GOT3 (cell line): ENCODE measurements around the gene PEAR1.

Experiments
- DNase-seq: peaks from one replicate; lab custom pipeline; 2025; ENCODE audit warnings: mixed read lengths; lab: John Stamatoyannopoulos, UW

Gene PEAR1

DNA sequence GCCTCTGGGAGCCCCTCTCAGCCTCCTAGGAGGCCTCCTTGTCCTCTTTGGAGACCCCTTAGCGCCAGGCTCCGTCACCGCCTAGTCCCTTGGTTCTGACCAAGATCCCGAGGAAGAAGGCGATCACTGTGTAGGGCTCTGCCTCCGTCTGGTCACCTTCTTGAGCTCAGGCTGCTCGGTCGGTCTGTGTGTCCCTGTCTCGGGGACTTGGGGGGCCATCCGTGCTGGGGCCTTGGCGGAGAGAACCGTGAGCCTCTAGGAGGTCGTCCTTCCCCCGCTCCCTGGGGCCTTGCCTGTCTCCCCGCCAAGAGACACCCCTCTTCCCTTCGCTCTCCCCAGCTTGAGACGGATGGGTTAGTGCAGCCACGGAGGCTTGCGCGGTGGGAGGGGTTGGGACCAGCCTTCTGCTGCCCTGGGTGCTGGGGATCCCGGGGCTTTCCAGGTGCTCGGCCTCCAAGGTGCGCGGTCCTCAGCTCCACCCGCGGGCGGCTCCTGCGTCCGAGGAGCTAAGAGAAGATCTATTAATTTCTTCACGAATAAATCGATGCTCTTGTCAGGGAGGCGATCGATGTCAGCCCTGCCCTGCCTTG is 33.9 kb upstream of the PEAR1 start:
- no peak for DNase-seq

DNA sequence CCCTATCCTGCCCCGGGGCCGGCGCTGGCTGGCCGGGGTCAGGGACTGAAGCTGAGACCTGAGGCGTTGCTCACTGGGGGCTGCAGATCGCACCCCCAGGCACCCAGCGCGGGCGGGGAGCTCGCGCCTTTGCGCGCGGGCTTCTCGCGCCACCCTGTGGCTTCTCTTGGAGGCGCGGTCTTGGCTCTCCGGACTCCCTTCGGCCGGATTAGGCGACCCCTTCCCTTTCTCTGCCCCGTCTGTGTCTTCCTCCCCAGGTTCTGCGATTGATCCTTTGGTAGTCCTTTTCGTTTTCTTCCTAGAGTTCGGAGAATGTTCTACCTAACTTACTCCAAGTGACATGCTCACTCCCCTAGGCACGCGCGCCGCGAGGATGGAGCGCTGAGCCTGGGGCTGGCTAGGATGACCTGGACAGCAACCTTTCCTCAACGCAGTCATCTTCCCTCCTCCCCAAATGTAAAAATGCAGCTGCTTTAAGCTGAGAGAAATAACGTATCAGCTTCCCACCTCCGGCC is 33.3 kb upstream of the PEAR1 start:
- no peak for DNase-seq

DNA sequence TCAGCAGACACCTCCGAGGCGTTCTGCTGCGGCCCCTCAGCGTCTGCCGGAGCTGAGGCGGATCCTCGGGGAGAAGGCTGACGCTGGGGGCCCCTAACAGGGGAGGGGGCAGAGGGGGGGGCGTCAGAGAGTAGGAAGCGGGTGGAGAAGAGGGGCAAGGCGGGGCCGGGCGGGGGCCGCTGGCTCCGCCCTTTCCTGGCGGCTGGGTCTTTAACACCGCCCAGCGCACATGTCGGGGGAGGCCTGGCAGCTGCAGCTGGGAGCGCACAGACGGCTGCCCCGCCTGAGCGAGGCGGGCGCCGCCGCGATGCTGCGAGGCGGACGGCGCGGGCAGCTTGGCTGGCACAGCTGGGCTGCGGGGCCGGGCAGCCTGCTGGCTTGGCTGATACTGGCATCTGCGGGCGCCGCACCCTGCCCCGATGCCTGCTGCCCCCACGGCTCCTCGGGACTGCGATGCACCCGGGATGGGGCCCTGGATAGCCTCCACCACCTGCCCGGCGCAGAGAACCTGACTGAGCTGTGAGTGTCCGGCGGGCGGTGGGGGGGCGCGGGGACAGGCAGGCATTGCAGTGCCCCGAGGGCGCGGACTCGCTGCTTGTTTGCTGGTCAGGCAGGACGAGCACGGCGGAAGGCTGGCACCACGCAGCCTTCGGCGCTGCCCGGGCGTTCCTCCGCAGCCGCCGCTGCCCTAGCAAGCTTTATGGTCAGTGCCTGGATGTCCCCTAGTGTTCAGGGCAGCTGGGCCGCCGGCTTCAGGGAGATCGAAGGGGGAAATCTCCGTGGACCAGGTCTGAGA is 32.7 kb upstream of the PEAR1 start, which contains the start of gene NTRK1:
Gene NTRK1, plus strand, starts transcription at position 238 of the 796 bp plus-strand sequence. Its CDS starts 70 bp downstream, at position 308.
- DNase-seq: no peak

DNA sequence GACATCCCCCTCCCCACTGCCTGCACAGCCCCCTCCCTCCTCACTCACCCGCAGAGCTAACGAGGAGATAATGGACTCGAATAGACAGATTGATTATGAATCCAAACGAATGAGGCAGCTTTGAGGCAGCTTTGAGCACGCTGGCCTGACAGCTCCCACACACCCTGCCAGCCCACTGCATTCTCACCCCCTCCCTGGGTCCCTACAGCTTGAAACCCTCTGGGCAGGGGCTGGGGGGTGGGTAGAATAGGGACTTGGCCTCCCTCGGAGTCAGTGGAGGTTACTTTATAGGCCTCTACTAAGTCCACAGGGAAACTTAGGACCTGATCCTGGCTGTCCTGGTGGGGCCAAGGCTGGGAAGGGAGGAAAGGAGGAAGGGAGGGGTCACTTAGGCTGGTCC is 30.9 kb upstream of the PEAR1 start:
- no peak for DNase-seq

DNA sequence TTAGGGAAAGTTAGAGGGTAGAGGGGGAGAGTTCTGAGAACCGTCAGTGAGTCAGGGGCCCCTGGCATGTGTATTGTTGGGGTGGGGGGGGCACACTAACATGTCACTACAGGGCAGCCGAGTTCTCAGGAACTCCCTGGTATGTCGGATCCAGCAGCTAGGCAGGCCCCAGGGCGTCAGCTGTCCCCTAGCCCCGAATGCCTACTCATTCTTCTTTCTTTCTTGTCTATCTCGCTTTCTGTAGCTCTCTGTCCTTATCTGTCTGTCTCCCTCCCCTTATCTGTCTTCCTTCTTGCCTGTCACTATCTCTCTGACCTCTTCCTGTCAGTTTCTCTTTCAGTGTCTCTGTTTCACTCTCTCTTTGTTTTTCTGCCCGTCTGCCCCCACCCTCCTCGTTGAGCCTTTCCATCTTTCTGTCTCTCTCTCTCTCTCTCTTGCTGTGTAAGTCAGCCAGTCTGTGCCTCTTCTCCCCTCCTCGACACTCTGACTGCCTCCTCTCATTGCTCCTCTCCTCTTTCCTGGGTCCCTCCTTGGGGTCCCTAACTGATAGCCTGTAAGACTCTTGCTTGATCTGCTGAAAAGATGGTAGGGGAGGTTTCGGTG is 30.4 kb upstream of the PEAR1 start:
- DNase-seq: no peak

DNA sequence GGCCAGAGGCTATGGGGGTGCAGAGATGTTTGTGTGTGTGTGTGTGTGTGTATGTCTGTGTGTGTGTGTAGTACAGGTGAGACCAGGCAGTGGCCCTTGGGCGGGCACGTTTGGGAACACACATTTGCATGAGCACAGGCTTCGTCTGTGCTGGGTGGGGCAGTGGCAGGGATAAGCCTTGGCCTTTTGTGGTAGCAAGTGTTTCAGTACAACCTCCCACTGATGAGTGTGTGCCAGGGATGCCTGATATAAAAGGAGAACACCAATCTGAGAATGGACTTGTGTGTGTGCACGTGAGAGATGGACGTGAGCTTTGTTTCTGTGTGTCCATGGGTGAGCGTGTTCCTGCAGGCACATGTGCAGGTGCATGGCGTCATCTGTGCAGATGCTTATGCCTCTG is 29.9 kb upstream of the PEAR1 start:
- no peak for DNase-seq

DNA sequence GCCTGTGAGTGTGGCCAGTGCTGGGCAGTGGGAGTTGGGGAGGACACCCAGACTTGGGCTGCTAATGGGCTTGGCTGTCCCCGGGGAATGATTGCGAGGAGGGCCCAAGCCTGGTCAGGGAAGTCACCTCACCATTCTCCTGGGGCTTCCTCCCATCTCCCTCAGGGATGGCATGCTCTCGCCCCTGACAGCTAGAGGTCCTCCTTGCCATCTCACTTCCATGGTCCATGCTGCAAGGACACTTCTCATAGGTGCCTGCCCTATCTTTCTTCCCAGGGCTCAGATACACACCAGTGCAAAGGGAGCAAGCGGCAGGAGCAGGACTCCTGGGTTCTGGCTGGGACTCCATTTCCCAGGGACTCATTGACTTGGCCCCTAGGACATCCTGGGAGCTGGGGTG is 28.7 kb upstream of the PEAR1 start:
- DNase-seq: no peak

DNA sequence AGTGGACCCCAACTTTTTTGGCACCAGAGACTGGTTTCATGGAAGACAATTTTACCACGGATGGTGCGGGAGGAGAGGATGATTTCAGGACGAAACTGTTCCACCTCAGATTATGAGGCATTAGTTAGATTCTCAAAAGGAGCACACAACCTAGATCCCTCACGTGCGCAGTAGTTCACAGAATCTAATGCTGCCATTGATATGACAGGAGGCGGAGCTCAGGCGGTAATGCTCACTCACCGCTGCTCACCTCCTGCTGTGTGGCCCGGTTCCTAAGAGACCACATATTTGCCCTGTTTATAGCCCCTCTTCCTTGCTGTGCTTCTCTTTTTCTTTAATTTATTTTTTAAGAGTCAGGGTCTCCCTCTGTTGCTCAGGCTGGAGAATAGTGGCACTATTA is 28.3 kb upstream of the PEAR1 start:
- no peak for DNase-seq

DNA sequence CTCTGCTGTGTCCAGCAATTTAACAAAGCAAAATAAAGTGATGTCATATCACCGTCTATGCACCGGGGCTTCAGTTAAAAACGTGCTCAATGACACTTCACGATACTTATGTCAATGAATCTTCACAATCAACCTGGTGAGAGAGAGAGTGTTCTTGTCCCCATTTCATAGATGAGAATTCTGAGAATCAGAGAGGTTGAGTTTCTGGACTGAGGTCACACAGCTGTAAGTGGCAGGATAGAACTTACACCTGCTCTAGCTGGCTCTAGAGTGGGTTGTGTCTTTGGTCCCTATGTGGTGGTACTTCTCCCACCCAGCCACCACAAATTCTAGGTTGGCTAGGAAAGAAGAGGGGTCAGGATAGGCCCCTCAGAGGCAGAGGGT is 27.7 kb upstream of the PEAR1 start:
- no peak for DNase-seq

DNA sequence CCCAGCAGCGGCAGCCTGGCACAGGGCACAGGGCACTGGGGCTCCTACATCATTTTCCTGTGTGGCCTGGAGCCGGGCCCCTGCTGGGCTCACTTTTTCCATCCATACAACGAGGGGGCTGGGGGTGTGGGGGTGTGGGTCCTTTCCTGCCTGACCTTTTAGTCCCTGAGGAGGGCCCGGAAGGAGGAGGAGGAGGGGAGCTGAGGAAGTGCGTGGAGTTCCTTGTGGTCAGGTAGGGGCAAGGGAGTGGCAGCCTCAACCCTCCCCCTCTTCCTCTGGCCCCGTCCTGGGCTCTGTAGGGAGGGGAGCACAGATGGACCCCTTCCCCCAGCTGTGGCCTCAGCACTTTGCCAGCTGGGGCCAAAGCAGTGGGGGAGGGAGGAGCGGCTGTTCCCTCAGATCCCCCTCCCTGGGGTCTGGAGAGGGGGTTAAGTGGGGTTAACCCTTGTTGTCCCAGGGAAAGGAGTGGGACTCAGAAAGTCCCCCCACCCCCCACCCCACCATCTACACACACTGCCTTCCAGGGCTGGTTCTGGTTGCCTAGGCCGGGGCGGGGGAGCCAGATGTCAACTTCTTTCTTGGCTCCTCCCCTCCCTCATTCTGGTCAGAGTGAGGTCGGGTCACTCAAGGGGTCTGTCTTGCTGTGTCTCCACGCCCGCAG is 27.1 kb upstream of the PEAR1 start:
- no peak for DNase-seq

DNA sequence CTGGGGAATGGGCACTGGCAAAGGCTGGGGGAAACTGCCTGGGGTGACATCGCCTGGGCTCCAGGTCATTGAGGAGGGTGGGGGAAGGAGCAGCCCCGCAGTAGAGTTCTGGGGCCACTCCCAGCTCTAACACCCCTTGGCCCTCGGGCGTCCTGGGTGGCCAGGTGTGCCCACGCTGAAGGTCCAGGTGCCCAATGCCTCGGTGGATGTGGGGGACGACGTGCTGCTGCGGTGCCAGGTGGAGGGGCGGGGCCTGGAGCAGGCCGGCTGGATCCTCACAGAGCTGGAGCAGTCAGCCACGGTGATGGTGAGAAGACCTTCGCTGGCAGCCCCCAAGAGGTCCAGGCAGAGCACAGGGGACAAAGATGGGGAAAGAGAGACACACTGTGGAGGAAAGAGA is 25.2 kb upstream of the PEAR1 start:
- no peak for DNase-seq

DNA sequence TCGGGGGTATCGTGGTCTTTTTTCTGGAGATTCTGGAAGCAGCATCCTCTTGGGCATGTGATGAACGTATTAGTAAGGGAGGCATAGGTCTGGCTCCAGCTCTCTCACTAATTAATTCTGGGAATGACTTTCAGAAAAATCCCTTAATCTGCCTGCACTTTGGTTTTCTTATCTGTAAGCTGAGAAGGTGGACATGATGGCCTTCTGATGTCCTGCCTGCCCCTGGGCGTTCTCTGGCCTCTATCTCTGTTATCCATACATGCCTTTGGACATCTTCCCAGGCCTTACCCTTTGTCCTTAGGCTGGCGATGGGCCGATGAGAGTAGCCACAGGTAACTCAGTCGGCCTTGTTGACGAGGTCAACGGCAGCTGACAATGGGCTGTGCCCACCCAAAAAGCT is 24.1 kb upstream of the PEAR1 start:
- no peak for DNase-seq

DNA sequence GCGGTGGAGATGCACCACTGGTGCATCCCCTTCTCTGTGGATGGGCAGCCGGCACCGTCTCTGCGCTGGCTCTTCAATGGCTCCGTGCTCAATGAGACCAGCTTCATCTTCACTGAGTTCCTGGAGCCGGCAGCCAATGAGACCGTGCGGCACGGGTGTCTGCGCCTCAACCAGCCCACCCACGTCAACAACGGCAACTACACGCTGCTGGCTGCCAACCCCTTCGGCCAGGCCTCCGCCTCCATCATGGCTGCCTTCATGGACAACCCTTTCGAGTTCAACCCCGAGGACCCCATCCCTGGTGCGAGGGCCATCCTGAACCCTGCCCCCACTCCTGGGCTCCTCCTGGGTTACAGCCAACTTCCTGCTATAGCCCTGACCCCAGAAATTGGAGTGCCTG is 19.9 kb upstream of the PEAR1 start:
- DNase-seq: no peak

DNA sequence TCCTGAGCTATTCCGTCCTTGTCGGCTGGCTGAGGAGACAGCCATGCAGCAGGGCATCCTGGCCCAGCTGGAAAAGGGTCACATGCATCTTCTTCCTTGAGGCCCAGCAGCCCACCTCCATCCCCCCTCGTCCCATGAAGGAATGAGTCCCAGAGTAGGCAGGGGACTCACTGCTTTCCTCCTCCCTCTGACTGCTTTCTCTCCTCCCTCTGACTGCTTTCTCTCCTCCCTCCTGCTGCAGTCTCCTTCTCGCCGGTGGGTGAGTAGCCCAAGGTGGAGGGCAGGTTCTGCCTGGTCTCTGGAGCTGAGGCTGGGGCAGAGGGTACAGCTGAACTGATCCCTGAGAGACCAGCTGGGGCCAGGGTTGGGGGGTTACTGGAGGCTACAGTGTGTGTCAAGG is 19.4 kb upstream of the PEAR1 start:
- DNase-seq: no peak

DNA sequence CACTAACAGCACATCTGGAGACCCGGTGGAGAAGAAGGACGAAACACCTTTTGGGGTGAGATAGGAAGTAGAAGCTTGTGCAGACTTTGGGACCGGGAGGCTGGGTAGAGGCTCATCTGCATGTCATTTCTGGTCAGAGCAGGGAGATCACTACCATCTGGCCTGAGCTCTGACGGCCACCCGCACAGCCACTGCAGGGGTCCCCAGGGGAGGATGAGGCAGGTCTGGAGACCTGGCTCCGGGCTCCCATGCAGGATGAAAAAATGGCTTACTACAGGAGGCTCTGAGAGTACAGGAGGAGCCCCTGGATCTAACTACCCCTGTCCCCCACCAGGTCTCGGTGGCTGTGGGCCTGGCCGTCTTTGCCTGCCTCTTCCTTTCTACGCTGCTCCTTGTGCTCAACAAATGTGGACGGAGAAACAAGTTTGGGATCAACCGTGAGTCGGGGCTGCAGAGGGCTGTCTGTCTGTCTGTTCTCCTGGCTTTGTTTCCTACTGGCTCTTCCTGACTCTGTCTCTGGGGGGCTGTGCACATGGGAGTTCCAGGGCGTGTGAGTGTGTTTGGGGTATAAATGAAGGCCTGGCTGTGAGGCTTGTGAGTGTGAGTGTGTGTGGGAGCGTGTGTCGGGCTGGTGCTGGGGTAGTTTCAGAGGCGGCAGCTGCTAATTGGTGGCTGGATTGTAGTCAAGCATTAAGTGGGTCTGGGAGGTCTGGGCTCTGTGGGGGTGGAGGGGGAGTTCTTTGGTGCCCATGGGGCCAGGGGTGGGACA is 18.8 kb upstream of the PEAR1 start:
- no peak for DNase-seq

DNA sequence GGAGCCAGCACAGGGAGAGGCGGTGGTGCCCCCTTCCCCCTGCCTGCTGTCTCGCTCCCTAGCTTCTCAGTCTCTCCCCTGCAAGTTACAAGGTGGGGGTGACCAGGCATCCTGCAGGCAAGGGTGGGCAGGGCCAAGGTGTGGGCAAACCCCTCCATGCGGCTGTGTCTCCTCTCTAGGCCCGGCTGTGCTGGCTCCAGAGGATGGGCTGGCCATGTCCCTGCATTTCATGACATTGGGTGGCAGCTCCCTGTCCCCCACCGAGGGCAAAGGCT is 18.2 kb upstream of the PEAR1 start:
- no peak for DNase-seq

DNA sequence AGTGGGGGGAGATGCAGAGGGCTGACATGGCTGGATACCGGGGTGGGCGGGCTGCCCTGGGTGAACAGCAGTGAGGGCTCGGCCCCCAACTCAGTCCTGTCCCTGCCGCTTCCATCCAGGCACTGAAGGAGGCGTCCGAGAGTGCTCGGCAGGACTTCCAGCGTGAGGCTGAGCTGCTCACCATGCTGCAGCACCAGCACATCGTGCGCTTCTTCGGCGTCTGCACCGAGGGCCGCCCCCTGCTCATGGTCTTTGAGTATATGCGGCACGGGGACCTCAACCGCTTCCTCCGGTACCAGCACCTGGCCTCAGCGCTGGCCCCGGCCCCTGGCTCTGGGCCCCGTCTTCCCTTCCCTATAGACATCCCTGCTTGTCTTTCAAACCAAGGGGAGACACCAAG is 17.2 kb upstream of the PEAR1 start:
- DNase-seq: no peak

DNA sequence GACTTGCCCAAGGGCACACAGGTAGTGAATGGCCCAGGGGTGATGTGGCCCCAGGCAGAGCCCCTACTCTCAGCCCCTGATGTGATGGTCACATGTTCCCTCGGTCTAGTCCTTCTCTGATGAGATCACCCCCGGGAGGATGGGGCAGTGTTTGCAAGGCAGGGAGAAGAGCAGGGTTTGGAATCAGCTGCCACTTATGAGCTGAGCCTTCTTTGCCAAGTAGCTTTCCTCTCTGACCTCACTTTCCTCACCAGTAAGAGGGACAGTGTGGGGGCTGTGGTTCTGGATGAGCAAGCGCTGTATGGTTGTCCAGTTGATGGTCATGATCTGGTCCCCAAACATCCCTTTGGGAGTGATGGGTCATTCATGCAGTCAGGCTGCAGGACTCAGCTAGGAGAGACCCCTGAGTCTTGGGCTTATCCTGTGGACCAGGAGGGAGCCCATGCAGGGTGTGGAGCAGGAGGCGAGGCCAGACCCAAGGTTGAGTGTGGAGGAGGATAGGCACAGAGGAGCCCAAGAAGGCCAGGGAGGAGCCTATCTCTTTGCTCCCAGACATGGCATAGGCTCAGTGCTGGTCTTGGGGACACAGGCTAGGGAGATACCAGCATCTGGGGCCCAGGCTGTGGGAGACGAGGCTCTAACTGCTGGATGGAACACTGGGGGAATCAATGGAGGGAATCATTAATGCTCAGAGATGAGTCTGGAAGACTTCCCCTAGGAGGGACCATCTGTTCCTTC is 15.9 kb upstream of the PEAR1 start:
- DNase-seq: no peak

DNA sequence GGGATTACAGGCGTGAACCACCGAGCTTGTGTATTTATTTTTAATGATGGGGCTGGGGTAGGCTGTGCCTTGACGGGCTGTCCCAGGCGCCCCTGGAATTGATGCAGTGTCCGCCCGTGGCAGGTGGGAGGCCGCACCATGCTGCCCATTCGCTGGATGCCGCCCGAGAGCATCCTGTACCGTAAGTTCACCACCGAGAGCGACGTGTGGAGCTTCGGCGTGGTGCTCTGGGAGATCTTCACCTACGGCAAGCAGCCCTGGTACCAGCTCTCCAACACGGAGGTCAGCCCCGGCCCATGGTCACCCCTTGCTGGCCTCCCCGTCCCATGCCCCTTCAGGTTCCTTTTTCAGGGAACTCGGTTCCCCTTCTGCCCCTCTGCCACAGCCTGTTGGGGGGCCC is 13.6 kb upstream of the PEAR1 start:
- no peak for DNase-seq

DNA sequence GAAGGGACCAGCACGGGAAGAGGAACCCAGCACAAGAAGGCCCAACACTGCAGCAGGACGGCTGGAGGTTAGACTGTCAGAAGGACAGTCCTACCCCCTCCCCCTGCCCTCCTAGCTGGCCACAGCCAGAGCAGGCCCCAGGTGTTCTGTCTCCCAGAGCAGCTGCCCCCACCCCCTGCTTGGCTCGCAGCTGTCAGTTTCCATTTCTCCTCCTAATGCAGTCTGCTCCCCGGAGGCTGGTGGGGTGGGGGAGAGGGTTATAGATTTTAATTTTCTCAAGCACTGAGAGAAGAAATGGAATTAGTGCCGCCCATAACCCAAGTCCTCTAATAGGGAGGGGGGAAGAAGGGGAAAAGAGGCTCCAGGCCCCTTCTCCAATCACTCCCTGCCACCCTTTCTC is 13.0 kb upstream of the PEAR1 start:
- DNase-seq: no peak

DNA sequence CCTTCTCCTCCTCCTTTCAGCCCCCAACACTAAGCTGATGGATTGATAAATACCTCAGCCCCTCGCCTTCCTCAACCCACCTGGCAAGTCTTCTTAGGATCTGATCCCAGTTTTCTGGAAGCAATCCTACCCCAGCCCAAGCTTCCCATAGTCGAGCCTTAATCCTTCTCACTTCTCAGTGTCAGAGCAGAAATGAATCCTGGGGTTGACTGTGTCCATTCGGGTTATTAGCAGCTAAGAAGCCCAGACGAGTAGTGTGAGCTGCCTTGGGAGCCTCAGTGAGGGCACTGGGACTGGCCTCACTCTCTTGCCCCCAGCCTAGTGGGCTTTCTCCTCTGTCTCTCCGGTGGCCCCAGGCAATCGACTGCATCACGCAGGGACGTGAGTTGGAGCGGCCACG is 12.4 kb upstream of the PEAR1 start:
- DNase-seq: no peak

DNA sequence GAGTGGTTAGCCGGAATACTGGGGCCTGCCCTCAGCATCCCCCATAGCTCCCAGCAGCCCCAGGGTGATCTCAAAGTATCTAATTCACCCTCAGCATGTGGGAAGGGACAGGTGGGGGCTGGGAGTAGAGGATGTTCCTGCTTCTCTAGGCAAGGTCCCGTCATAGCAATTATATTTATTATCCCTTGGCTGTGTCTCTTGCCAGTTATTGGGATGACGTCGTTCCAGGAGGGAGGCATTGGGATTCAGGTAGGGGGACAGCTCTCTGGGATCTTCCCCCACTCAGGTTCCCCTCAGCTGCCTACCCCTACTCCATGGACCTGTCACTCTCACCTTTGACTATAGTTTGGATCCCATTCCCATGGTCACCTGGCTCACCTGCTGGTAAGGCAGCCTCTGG is 11.9 kb upstream of the PEAR1 start:
- no peak for DNase-seq
